ENCODE results near the gene OR7G1.

- TF ChIP-seq, protein P1, sequence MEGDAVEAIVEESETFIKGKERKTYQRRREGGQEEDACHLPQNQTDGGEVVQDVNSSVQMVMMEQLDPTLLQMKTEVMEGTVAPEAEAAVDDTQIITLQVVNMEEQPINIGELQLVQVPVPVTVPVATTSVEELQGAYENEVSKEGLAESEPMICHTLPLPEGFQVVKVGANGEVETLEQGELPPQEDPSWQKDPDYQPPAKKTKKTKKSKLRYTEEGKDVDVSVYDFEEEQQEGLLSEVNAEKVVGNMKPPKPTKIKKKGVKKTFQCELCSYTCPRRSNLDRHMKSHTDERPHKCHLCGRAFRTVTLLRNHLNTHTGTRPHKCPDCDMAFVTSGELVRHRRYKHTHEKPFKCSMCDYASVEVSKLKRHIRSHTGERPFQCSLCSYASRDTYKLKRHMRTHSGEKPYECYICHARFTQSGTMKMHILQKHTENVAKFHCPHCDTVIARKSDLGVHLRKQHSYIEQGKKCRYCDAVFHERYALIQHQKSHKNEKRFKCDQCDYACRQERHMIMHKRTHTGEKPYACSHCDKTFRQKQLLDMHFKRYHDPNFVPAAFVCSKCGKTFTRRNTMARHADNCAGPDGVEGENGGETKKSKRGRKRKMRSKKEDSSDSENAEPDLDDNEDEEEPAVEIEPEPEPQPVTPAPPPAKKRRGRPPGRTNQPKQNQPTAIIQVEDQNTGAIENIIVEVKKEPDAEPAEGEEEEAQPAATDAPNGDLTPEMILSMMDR (IDR thresholded peaks at IDR 0.05), result no peak
- no peak for TF ChIP-seq POLR2A (IDR thresholded peaks at IDR 0.05)
Measured at GRCh38 chr19:9146882-9147281, 31.3 kb upstream of the OR7G1 start.
